ENCODE data around the gene GATA5. TPM values are rescaled to one million over a fixed set of nuclear protein-coding genes. Genes with fewer than 3 reads are reported as not detected.

Gene GATA5
- total RNA-seq, 4 donors from 2014 or later: 0.26 to 17.8 (median 3.5) TPM; not detected in 1

GRCh38 chr20:62505337-62506045, 29.7 kb upstream of the GATA5 start:
- Histone ChIP-seq H3K4me1 (no peaks in the 10 kb centered on the region), H3K36me3 (no peaks in the 10 kb centered on the region), H3K27ac (no peak overlapping the region), H3K27me3 (no peaks in the 10 kb centered on the region), H3K9me3 (no peaks in the 10 kb centered on the region), H3K4me3 (no peak overlapping the region)
- intact Hi-C loops (cut with DNase I; ENCODE audit: low total_unique reads): loop anchor here (10.0 kb wide), 2 partner anchors 109 to 279 kb away; no protein-coding TSS in a partner anchor
- no peak for DNase-seq
- TF ChIP-seq CTCF (IDR thresholded peaks at IDR 0.05): no peak
- no peak for TF ChIP-seq POLR2A (IDR thresholded peaks at IDR 0.05)

- no peaks in the 10 kb centered on the region for H3K4me1 ChIP-seq
- H3K27ac ChIP-seq: no peak overlapping the region
- H3K36me3 ChIP-seq: no peaks in the 10 kb centered on the region
- H3K9me3 ChIP-seq: no peaks in the 10 kb centered on the region
- DNase-seq: no peak
- no peaks in the 10 kb centered on the region for H3K27me3 ChIP-seq
- intact Hi-C loops (cut with DNase I; ENCODE audit: low total_unique reads): loop anchor here (10.0 kb wide), 2 partner anchors 110 to 280 kb away; no protein-coding TSS in a partner anchor
- H3K4me3 ChIP-seq: no peak overlapping the region
- TF ChIP-seq POLR2A (IDR thresholded peaks at IDR 0.05) (no peak), CTCF (IDR thresholded peaks at IDR 0.05) (no peak)
These were observed 28.5 kb upstream of the GATA5 start for GRCh38 chr20:62504323-62504722.

GRCh38 chr20:62503401-62504178, 27.8 kb upstream of the GATA5 start:
- TF ChIP-seq CTCF (IDR thresholded peaks at IDR 0.05) (no peak), POLR2A (IDR thresholded peaks at IDR 0.05) (no peak)
- no peak for DNase-seq
- no peaks in the 10 kb centered on the region for H3K4me1 ChIP-seq
- intact Hi-C loops (cut with DNase I; ENCODE audit: low total_unique reads): loop anchor here (10.0 kb wide), 2 partner anchors 111 to 281 kb away; no protein-coding TSS in a partner anchor
- no peaks in the 10 kb centered on the region for H3K9me3 ChIP-seq
- no peak overlapping the region for H3K27ac ChIP-seq
- no peak overlapping the region for H3K4me3 ChIP-seq
- H3K27me3 ChIP-seq: no peaks in the 10 kb centered on the region
- no peaks in the 10 kb centered on the region for H3K36me3 ChIP-seq

GRCh38 chr20:62502496-62503095, 26.8 kb upstream of the GATA5 start:
- no peak overlapping the region for H3K27ac ChIP-seq
- DNase-seq: no peak
- H3K27me3 ChIP-seq: no peaks in the 10 kb centered on the region
- H3K4me1 ChIP-seq: no peaks in the 10 kb centered on the region
- H3K4me3 ChIP-seq: no peak overlapping the region
- no peaks in the 10 kb centered on the region for H3K36me3 ChIP-seq
- TF ChIP-seq POLR2A (IDR thresholded peaks at IDR 0.05): no peak
- no peak for TF ChIP-seq CTCF (IDR thresholded peaks at IDR 0.05)
- no peaks in the 10 kb centered on the region for H3K9me3 ChIP-seq
- intact Hi-C loops (cut with DNase I; ENCODE audit: low total_unique reads): loop anchor here (10.0 kb wide), 2 partner anchors 112 to 282 kb away; no protein-coding TSS in a partner anchor

Measured in uterus (tissue), 4 donors.